ENCODE results near the gene CRYBB1. TPM values are rescaled to one million over a fixed set of nuclear protein-coding genes. Genes with fewer than 3 reads are reported as not detected.
A peak's percentile ranks its signal among the peaks of the same experiment; 100 is the strongest.

The CRYBB1 gene
- polyA plus RNA-seq, 1 of the 3 experiments (the other 2 are of a cell fraction): 0.05 TPM

GRCh38 chr22:26549902-26550497 lies 67.8 kb downstream of the CRYBB1 start:
- peaks cover 0 to 25% of the 10 kb centered on the region in 2 experiments; a peak in 3 of 4 replicates for H3K4me1 ChIP-seq (ENCODE audit: control insufficient read depth in 1 of 2, insufficient read depth in 2 of 2, low read depth in 1 of 2, low read length in 1 of 2)
- peak overlapping the region; percentile 43; the same call in 1 of the 2 replicates for H3K4me2 ChIP-seq
- H3K27me3 ChIP-seq (ENCODE audit: insufficient read depth): no peaks in the 10 kb centered on the region
- WGBS (ENCODE audit: low lambda C conversion rate): 99% methylated on average over 4 of the region's 4 CpGs
- ChIA-PET POLR2A (no interaction called here), CTCF (interaction anchor here (0.9 kb wide), 1 partner anchor 182 kb away, joined by 3 read pairs; no protein-coding TSS in a partner anchor)
- DNase-seq: no peak
- H4K20me1 ChIP-seq (ENCODE audit: insufficient read depth): no peaks in the 10 kb centered on the region
- no peak overlapping the region; the same call in 1 of the 2 replicates for H3K9ac ChIP-seq
- H3K9me3 ChIP-seq: no peaks in the 10 kb centered on the region
- 0 out of 2 replicates have a peak overlapping the region, but pooled peaks have one; percentile 66 for H2AFZ ChIP-seq (ENCODE audit: low read depth)
- peaks cover 17% of the 10 kb centered on the region for H3F3A ChIP-seq (replicated peaks; ENCODE audit: insufficient read depth)
- H3K27ac ChIP-seq (ENCODE audit: low read depth in 2 of 2, low read length in 1 of 2): peak overlapping the region in 1 of 2 experiments; percentile 92; a peak in 2 of 4 replicates
- H3K79me2 ChIP-seq (ENCODE audit: insufficient read depth): peaks cover 55% of the 10 kb centered on the region
- TF ChIP-seq RCOR1 (IDR thresholded peaks at IDR 0.05; ENCODE audit: low read length) (no peak), MEF2A (IDR thresholded peaks at IDR 0.05; ENCODE audit: borderline replicate concordance, low read depth) (no peak), ZBTB33 (IDR thresholded peaks at IDR 0.05; ENCODE audit: borderline replicate concordance, low read depth) (no peak), GATA2 (CRISPR knock-in tag; IDR thresholded peaks at IDR 0.05) (no peak), YY1 (IDR thresholded peaks at IDR 0.05; ENCODE audit: low read depth) (no peak), RXRA (IDR thresholded peaks at IDR 0.05; ENCODE audit: borderline replicate concordance, low read depth) (no peak), SMC3 (IDR thresholded peaks at IDR 0.05; ENCODE audit: low read depth, low read length) (no peak), JUND (IDR thresholded peaks at IDR 0.05) (no peak), POLR2AphosphoS5 (IDR thresholded peaks at IDR 0.05; ENCODE audit: low read depth, low read length) (no peak), EP300 (IDR thresholded peaks at IDR 0.05; ENCODE audit: borderline replicate concordance in 1 of 2, low read depth in 1 of 2, low read length in 1 of 2) (no peak), CHD2 (IDR thresholded peaks at IDR 0.05; ENCODE audit: low read length, partially characterized antibody) (no peak), CTCF (IDR thresholded peaks at IDR 0.05) (no peak)
- TF ChIP-seq, protein P1, sequence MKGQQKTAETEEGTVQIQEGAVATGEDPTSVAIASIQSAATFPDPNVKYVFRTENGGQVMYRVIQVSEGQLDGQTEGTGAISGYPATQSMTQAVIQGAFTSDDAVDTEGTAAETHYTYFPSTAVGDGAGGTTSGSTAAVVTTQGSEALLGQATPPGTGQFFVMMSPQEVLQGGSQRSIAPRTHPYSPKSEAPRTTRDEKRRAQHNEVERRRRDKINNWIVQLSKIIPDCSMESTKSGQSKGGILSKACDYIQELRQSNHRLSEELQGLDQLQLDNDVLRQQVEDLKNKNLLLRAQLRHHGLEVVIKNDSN (IDR thresholded peaks at IDR 0.05; ENCODE audit: borderline replicate concordance, low read depth): no peak
- TF ChIP-seq, protein P2, sequence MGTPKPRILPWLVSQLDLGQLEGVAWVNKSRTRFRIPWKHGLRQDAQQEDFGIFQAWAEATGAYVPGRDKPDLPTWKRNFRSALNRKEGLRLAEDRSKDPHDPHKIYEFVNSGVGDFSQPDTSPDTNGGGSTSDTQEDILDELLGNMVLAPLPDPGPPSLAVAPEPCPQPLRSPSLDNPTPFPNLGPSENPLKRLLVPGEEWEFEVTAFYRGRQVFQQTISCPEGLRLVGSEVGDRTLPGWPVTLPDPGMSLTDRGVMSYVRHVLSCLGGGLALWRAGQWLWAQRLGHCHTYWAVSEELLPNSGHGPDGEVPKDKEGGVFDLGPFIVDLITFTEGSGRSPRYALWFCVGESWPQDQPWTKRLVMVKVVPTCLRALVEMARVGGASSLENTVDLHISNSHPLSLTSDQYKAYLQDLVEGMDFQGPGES (IDR thresholded peaks at IDR 0.05; ENCODE audit: low read depth, low read length): no peak
- H3K4me3 ChIP-seq (ENCODE audit: low read depth in 2 of 2, low read length in 1 of 2): no peak overlapping the region
- no peaks in the 10 kb centered on the region for H3K36me3 ChIP-seq (replicated peaks in 1 of 2; ENCODE audit: control insufficient read depth in 1 of 2, insufficient read depth in 2 of 2, low read length in 1 of 2)
- no peaks in the 10 kb centered on the region for H3K9me2 ChIP-seq

Small RNAs within 50 kb of the gene (small RNA-seq; reads per million reads assigned to genes)
- gene MIR548J (0 to 34.1 (median 8.2) reads per million in 7 experiments), gene RF01874 (0 reads per million in 7 experiments)

Other genes with a start within 250 kb of the CRYBB1 start
- gene ASPHD2, start 188.8 kb downstream of the CRYBB1 start, polyA plus RNA-seq (2012; rRNA removed): 2.1 and 2.2 TPM in 2 replicates
- 22.5 and 28.3 TPM in 2 replicates for gene HPS4, start 134.2 kb downstream of the CRYBB1 start, polyA plus RNA-seq (2012; rRNA removed)
- gene SRRD, start 134.2 kb downstream of the CRYBB1 start, polyA plus RNA-seq (2012; rRNA removed): 12.9 and 18.0 TPM in 2 replicates
- 32.8 and 37.5 TPM in 2 replicates for gene TFIP11, start 105.6 kb downstream of the CRYBB1 start, polyA plus RNA-seq (2012; rRNA removed)
- 52.3 and 58.4 TPM in 2 replicates for gene TPST2, start 27.9 kb downstream of the CRYBB1 start, polyA plus RNA-seq (2012; rRNA removed)
- not detected in 2 replicates for gene CRYBA4, start 3.9 kb upstream of the CRYBB1 start, polyA plus RNA-seq (2012; rRNA removed)
- 5.4 and 10.4 TPM in 2 replicates for gene MIAT, start 39.6 kb upstream of the CRYBB1 start, polyA plus RNA-seq (2012; rRNA removed)